PFSK-1 (cell line): ENCODE measurements around the gene KCNG1.

Experiments used
- POLR2AphosphoS5 ChIP-seq: IDR thresholded peaks from 2 replicates; pipeline ENCODE4 v1.6.1; 2012; ENCODE audit warnings: low read depth, mild to moderate bottlenecking, control low read depth, low read length, moderate library complexity
- SIN3A ChIP-seq: IDR thresholded peaks from 2 replicates; pipeline ENCODE4 v1.6.1; 2012; ENCODE audit warnings: mild to moderate bottlenecking, low read length, moderate library complexity, borderline replicate concordance; ENCODE audit not compliant: insufficient read depth
- TF ChIP-seq, protein P1 (sequence below), 2 experiments: IDR thresholded peaks; 2 replicates each; pipeline versions ENCODE4 v1.6.1 to v1.8.0; 2011 to 2012; ENCODE audit warnings: low read depth in 2 of 2, low read length in 2 of 2, control low read depth in 1 of 2, inconsistent platforms in 1 of 2, mild to moderate bottlenecking in 1 of 2, moderate library complexity in 1 of 2; ENCODE audit not compliant: insufficient read depth in 1 of 2

DNA sequence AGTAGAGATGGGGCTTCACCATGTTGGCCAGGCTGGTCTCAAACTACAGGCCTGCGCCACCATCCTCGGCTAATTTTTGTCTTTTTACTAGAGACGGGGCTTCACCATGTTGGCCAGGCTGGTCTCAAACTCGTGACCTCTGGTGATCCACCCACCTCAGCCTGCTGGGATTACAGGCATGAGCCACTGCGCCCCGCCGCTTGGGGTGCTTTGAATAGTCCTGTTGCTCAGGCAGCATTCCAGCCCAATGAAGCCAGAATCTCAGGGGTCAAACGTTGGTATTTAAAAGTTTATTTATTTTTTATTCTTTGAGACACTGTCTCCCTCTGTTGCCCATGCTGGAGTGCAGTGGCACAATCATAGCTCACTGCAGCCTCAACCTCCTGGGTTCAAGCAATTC lies 53.0 kb downstream of the KCNG1 start:
- TF ChIP-seq POLR2AphosphoS5, result no peak
- no peak for TF ChIP-seq SIN3A
- TF ChIP-seq, protein P1, sequence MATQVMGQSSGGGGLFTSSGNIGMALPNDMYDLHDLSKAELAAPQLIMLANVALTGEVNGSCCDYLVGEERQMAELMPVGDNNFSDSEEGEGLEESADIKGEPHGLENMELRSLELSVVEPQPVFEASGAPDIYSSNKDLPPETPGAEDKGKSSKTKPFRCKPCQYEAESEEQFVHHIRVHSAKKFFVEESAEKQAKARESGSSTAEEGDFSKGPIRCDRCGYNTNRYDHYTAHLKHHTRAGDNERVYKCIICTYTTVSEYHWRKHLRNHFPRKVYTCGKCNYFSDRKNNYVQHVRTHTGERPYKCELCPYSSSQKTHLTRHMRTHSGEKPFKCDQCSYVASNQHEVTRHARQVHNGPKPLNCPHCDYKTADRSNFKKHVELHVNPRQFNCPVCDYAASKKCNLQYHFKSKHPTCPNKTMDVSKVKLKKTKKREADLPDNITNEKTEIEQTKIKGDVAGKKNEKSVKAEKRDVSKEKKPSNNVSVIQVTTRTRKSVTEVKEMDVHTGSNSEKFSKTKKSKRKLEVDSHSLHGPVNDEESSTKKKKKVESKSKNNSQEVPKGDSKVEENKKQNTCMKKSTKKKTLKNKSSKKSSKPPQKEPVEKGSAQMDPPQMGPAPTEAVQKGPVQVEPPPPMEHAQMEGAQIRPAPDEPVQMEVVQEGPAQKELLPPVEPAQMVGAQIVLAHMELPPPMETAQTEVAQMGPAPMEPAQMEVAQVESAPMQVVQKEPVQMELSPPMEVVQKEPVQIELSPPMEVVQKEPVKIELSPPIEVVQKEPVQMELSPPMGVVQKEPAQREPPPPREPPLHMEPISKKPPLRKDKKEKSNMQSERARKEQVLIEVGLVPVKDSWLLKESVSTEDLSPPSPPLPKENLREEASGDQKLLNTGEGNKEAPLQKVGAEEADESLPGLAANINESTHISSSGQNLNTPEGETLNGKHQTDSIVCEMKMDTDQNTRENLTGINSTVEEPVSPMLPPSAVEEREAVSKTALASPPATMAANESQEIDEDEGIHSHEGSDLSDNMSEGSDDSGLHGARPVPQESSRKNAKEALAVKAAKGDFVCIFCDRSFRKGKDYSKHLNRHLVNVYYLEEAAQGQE (IDR thresholded peaks at IDR 0.05; ENCODE audit: insufficient read depth in 1 of 2, low read depth in 2 of 2, low read length in 2 of 2), result no peak
